Astrocyte (in vitro differentiated cells and primary cell): ENCODE results near the gene KIAA0513. TPM values are rescaled to one million over a fixed set of nuclear protein-coding genes. Genes with fewer than 3 reads are reported as not detected.

Experiments
- DNase-seq: peaks from one replicate; pipeline ENCODE4 v3.0.0-alpha.2; 2010; ENCODE audit warnings: low read depth
- FAIRE-seq: peaks from 2 replicates; lab custom pipeline; 2011; peaks lifted over from hg19 to GRCh38; lab: Jason Lieb, UNC
- H2AFZ ChIP-seq: 2 replicates; pipeline ENCODE4 v1.6.0; 2012; ENCODE audit warnings: low read depth, low read length, inconsistent platforms
- H3K27ac ChIP-seq: 2 replicates; pipeline ENCODE4 v1.5.1; 2011; ENCODE audit warnings: low read depth, low read length, inconsistent platforms
- H3K27me3 ChIP-seq: 2 replicates; pipeline ENCODE4 v1.6.0; 2011; ENCODE audit warnings: low read length, inconsistent platforms; ENCODE audit not compliant: insufficient read depth
- H3K36me3 ChIP-seq: 2 replicates; pipeline ENCODE4 v1.5.1; 2011; ENCODE audit warnings: low read length, inconsistent platforms; ENCODE audit not compliant: insufficient read depth
- H3K4me1 ChIP-seq: 2 replicates; pipeline ENCODE4 v1.5.1; 2011; ENCODE audit warnings: low read length, inconsistent platforms; ENCODE audit not compliant: insufficient read depth
- H3K4me2 ChIP-seq: 2 replicates; pipeline ENCODE4 v1.6.0; 2012; ENCODE audit warnings: low read length, inconsistent platforms
- H3K4me3 ChIP-seq: 2 replicates; pipeline ENCODE4 v1.5.1; 2011; ENCODE audit warnings: low read depth, mild to moderate bottlenecking, low read length, inconsistent platforms; ENCODE audit not compliant: insufficient read depth
- H3K79me2 ChIP-seq: 2 replicates; pipeline ENCODE4 v1.6.0; 2012; ENCODE audit warnings: mild to moderate bottlenecking, low read length, inconsistent platforms; ENCODE audit not compliant: insufficient read depth
- H3K9ac ChIP-seq: 2 replicates; pipeline ENCODE4 v1.6.0; 2012; ENCODE audit warnings: mild to moderate bottlenecking, low read length, inconsistent platforms
- H3K9me3 ChIP-seq: 2 replicates; pipeline ENCODE4 v1.5.1; 2012; ENCODE audit warnings: low read depth, mild to moderate bottlenecking, low read length, inconsistent platforms; ENCODE audit not compliant: insufficient read depth
- H4K20me1 ChIP-seq: 2 replicates; pipeline ENCODE4 v1.6.0; 2012; ENCODE audit warnings: low read length, inconsistent platforms; ENCODE audit not compliant: insufficient read depth
- H3K27ac Mint-ChIP-seq: one replicate; pipeline ENCODE4 v1.8.0; 2021; ENCODE audit warnings: mild to moderate bottlenecking, mixed read lengths; ENCODE audit not compliant: unreplicated experiment
- H3K27me3 Mint-ChIP-seq: one replicate; pipeline ENCODE4 v1.8.0; 2021; ENCODE audit warnings: low read depth, mixed read lengths; ENCODE audit not compliant: unreplicated experiment
- H3K36me3 Mint-ChIP-seq: one replicate; pipeline ENCODE4 v1.8.0; 2021; ENCODE audit warnings: low read depth, mixed read lengths; ENCODE audit not compliant: unreplicated experiment
- H3K4me1 Mint-ChIP-seq: one replicate; pipeline ENCODE4 v1.8.0; 2021; ENCODE audit warnings: low read depth, mixed read lengths; ENCODE audit not compliant: unreplicated experiment
- H3K4me3 Mint-ChIP-seq: one replicate; pipeline ENCODE4 v1.8.0; 2021; ENCODE audit warnings: mild to moderate bottlenecking, moderate library complexity, mixed read lengths; ENCODE audit not compliant: unreplicated experiment
- H3K9me3 Mint-ChIP-seq: one replicate; pipeline ENCODE4 v1.8.0; 2021; ENCODE audit warnings: mild to moderate bottlenecking, mixed read lengths; ENCODE audit not compliant: unreplicated experiment
- EZH2 ChIP-seq: IDR thresholded peaks from 2 replicates; pipeline ENCODE4 v1.6.1; 2012; ENCODE audit warnings: mild to moderate bottlenecking, low read length, inconsistent platforms; ENCODE audit not compliant: insufficient read depth
- total RNA-seq: library from RNA; stranded (reverse); gene quantifications from 2 replicates; pipeline ENCODE4 v1.2.1, GENCODE V29; 2021
- TF ChIP-seq, protein P1 (sequence below): IDR thresholded peaks from 2 replicates; pipeline ENCODE4 v1.5.1; 2011; ENCODE audit warnings: low read depth, mild to moderate bottlenecking, inconsistent platforms, low read length, moderate library complexity; ENCODE audit not compliant: insufficient read depth

KIAA0513 gene
- total RNA-seq, 1 donor from 2014 or later, result 7.5 TPM

- no peak for FAIRE-seq
- H3K4me1 ChIP-seq, result peaks cover 33% of the 10 kb centered on the region
- Mint-ChIP-seq H3K27ac (peak overlapping the region; percentile 87), H3K4me3 (no peak overlapping the region), H3K36me3 (peaks cover 19% of the 10 kb centered on the region), H3K27me3 (no peaks in the 10 kb centered on the region), H3K9me3 (no peaks in the 10 kb centered on the region), H3K4me1 (peaks cover 30% of the 10 kb centered on the region)
- H3K27me3 ChIP-seq, result no peaks in the 10 kb centered on the region
- H3K9me3 ChIP-seq, result no peaks in the 10 kb centered on the region
- no peak for DNase-seq
- peak overlapping the region; percentile 74 for H3K4me2 ChIP-seq
- H3K9ac ChIP-seq, result peak overlapping the region; percentile 76
- no peak overlapping the region for H3K4me3 ChIP-seq
- TF ChIP-seq EZH2, result no peak
- TF ChIP-seq, protein P1, sequence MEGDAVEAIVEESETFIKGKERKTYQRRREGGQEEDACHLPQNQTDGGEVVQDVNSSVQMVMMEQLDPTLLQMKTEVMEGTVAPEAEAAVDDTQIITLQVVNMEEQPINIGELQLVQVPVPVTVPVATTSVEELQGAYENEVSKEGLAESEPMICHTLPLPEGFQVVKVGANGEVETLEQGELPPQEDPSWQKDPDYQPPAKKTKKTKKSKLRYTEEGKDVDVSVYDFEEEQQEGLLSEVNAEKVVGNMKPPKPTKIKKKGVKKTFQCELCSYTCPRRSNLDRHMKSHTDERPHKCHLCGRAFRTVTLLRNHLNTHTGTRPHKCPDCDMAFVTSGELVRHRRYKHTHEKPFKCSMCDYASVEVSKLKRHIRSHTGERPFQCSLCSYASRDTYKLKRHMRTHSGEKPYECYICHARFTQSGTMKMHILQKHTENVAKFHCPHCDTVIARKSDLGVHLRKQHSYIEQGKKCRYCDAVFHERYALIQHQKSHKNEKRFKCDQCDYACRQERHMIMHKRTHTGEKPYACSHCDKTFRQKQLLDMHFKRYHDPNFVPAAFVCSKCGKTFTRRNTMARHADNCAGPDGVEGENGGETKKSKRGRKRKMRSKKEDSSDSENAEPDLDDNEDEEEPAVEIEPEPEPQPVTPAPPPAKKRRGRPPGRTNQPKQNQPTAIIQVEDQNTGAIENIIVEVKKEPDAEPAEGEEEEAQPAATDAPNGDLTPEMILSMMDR, result no peak
- peak overlapping the region; percentile 95 for H3K27ac ChIP-seq
- no peak overlapping the region for H2AFZ ChIP-seq
- peaks cover 79% of the 10 kb centered on the region for H3K79me2 ChIP-seq
- H4K20me1 ChIP-seq, result peaks cover 9% of the 10 kb centered on the region
- H3K36me3 ChIP-seq, result peaks cover 17% of the 10 kb centered on the region
Observed at GRCh38 chr16:84995663-84996062, 31.9 kb upstream of the KIAA0513 start.

- no peak overlapping the region for H3K27ac ChIP-seq
- H3K4me2 ChIP-seq, result no peak overlapping the region
- peaks cover 34% of the 10 kb centered on the region for H3K4me1 Mint-ChIP-seq
- H3K27me3 Mint-ChIP-seq, result no peaks in the 10 kb centered on the region
- no peak overlapping the region for H3K9ac ChIP-seq
- no peaks in the 10 kb centered on the region for H3K9me3 ChIP-seq
- peak overlapping the region; percentile 47 for H3K27ac Mint-ChIP-seq
- FAIRE-seq, result no peak
- H2AFZ ChIP-seq, result no peak overlapping the region
- no peak overlapping the region for H3K4me3 Mint-ChIP-seq
- H3K36me3 Mint-ChIP-seq, result peaks cover 19% of the 10 kb centered on the region
- no peak overlapping the region for H3K4me3 ChIP-seq
- peaks cover 17% of the 10 kb centered on the region for H3K36me3 ChIP-seq
- TF ChIP-seq EZH2, result no peak
- TF ChIP-seq, protein P1, result no peak
- no peaks in the 10 kb centered on the region for H3K9me3 Mint-ChIP-seq
- H3K27me3 ChIP-seq, result no peaks in the 10 kb centered on the region
- peaks cover 80% of the 10 kb centered on the region for H3K79me2 ChIP-seq
- peaks cover 13% of the 10 kb centered on the region for H4K20me1 ChIP-seq
- DNase-seq, result no peak
- H3K4me1 ChIP-seq, result peaks cover 35% of the 10 kb centered on the region
Observed at GRCh38 chr16:84996365-84996764, 31.2 kb upstream of the KIAA0513 start.

DNA sequence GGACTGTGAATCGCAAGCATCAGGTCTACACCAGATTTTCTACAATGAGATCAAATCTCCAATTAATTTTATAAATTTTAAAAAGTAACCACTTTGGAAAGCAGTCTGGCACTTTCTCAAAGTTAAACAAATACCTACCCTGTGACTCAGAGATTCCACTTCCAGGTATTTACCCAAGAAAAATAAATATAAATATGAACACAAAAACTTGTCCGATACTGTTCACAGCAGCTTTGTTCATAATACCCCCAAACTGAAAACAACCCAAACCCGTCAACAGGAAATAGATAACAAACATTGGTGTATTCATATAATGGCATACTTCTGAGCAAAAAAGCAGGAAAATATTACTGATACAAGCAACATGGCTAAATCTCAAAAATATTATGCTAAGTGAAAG is 28.4 kb upstream of the KIAA0513 start:
- Mint-ChIP-seq H3K9me3 (no peaks in the 10 kb centered on the region), H3K4me1 (peaks cover 52% of the 10 kb centered on the region), H3K36me3 (peaks cover 11% of the 10 kb centered on the region), H3K4me3 (no peak overlapping the region), H3K27me3 (no peaks in the 10 kb centered on the region), H3K27ac (peak overlapping the region; percentile 1)
- no peak overlapping the region for H3K4me3 ChIP-seq
- no peak for FAIRE-seq
- H3K27me3 ChIP-seq, result no peaks in the 10 kb centered on the region
- H3K4me1 ChIP-seq, result peaks cover 53% of the 10 kb centered on the region
- peak; percentile 49 for DNase-seq
- no peaks in the 10 kb centered on the region for H3K9me3 ChIP-seq
- H4K20me1 ChIP-seq, result peaks cover 10% of the 10 kb centered on the region
- H3K27ac ChIP-seq, result peak overlapping the region; percentile 65
- H3K36me3 ChIP-seq, result peaks cover 6% of the 10 kb centered on the region
- H3K4me2 ChIP-seq, result peak overlapping the region; percentile 69
- TF ChIP-seq EZH2, result no peak
- TF ChIP-seq, protein P1, result no peak
- peaks cover 85% of the 10 kb centered on the region for H3K79me2 ChIP-seq
- H2AFZ ChIP-seq, result no peak overlapping the region
- peak overlapping the region; percentile 28 for H3K9ac ChIP-seq
